Activated CD8-positive, alpha-beta memory T cell treated with anti-CD3 and anti-CD28 coated beads, Interleukin-2, amount 10 ng/mL, durations not matched to agents 7 days and 5 days (primary cell): ENCODE results near the gene TMTC3. TPM values are rescaled to one million over a fixed set of nuclear protein-coding genes. Genes with fewer than 3 reads are reported as not detected.

ENCODE experiments used
- ATAC-seq: fragments of 150-1000 bp; cut with Tn5 transposase; one replicate; pipeline ENCODE4 v1.10.0; 2021; ENCODE audit warnings: moderate library complexity
- CTCF ChIA-PET: fragments of 350-600 bp; sonication (Branson Sonifier 250); formaldehyde crosslinking; loops from one replicate; lab custom pipeline; 2021; ENCODE audit warnings: antibody characterized with exemption; lab: Charles Lee
- DNase-seq: peaks from one replicate; pipeline ENCODE4 v3.0.0-alpha.2; 2020
- H3K27ac Mint-ChIP-seq: one replicate; pipeline ENCODE4 v1.8.0; 2021; ENCODE audit warnings: mild to moderate bottlenecking, mixed read lengths
- H3K27me3 Mint-ChIP-seq: one replicate; pipeline ENCODE4 v1.8.0; 2021; ENCODE audit warnings: mixed read lengths
- H3K36me3 Mint-ChIP-seq: one replicate; pipeline ENCODE4 v1.8.0; 2021; ENCODE audit warnings: mild to moderate bottlenecking, mixed read lengths
- H3K4me1 Mint-ChIP-seq: one replicate; pipeline ENCODE4 v1.8.0; 2021; ENCODE audit warnings: mixed read lengths
- H3K4me3 Mint-ChIP-seq: one replicate; pipeline ENCODE4 v1.8.0; 2021; ENCODE audit warnings: mild to moderate bottlenecking, moderate library complexity, mixed read lengths
- H3K9me3 Mint-ChIP-seq: one replicate; pipeline ENCODE4 v1.8.0; 2022; ENCODE audit warnings: low read depth, mixed read lengths
- total RNA-seq, 2 experiments: library from RNA; stranded (reverse); gene quantifications; one replicate each; pipeline ENCODE4 v1.2.3, GENCODE V29; 2021

The TMTC3 gene
- total RNA-seq, 2 experiments from 2014 or later, result 5.9 to 7.6 TPM

DNA sequence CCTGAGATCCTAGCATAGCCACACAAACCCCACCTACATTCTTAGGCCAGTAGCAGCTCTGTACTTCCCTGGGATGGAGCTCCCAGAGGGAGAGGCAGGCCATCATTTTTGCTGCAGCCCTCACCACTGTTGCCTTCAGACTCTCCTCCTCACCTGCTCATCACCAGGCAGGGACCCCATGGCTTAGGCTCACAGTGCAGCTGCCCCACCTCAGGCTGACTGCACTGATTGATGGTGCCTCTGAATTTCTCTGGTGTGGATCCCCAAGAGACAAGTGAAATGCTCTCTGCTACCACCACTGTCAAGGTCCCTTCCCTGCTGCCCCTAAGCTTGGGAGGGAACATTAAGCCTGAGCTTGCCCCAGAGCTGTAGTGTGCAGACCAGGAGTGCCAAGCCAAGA is 76.2 kb downstream of the TMTC3 start:
- no peak for ATAC-seq
- Mint-ChIP-seq H3K9me3 (peaks cover 9% of the 10 kb centered on the region), H3K36me3 (no peaks in the 10 kb centered on the region), H3K4me3 (no peak overlapping the region), H3K4me1 (no peaks in the 10 kb centered on the region), H3K27ac (no peak overlapping the region), H3K27me3 (no peaks in the 10 kb centered on the region)
- CTCF ChIA-PET, result no interaction called here
- DNase-seq, result no peak

DNA sequence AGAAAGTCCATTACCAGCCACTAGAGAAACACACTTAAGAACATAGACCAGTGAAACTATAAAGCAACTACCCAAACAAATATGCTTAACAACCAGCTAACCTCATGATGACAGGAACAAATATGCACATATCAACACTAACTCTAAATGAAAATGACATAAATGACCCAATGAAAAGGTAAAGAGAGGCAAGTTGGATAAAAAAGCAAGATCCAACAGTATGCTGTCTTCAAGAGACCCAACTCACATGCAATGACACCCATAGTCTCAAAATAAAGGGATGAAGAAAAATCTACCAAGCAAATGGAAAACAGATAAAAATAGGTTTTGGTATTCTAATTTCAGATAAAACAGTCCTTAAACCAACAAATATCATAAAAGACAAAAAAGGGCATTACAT is 77.8 kb downstream of the TMTC3 start:
- DNase-seq (no peak), ATAC-seq (no peak)
- no peaks in the 10 kb centered on the region for H3K36me3 Mint-ChIP-seq
- no peak overlapping the region for H3K27ac Mint-ChIP-seq
- H3K4me3 Mint-ChIP-seq, result no peak overlapping the region
- peaks cover 8% of the 10 kb centered on the region for H3K9me3 Mint-ChIP-seq
- H3K4me1 Mint-ChIP-seq, result no peaks in the 10 kb centered on the region
- no peaks in the 10 kb centered on the region for H3K27me3 Mint-ChIP-seq
- CTCF ChIA-PET, result no interaction called here

DNA sequence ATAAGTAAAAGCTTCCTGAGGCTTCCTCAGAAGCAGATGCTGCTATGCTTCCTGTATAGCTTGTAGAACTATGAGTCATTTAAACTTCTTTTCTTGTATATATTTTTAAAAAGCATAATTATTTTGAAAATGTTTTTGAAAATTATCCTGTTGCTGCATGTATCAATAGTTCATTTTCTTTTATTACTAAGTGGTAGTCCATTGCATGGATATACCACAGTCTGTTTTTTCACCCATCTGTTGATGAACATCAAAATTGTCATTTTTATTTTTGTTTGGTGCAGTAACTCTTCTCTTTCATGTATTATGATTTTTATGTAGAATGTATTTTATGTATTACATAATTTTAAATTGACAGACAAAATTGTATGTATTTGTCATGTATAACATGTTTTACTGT is 81.4 kb downstream of the TMTC3 start:
- CTCF ChIA-PET, result no interaction called here
- Mint-ChIP-seq H3K9me3 (peaks cover 6% of the 10 kb centered on the region), H3K4me1 (peaks cover 8% of the 10 kb centered on the region), H3K4me3 (no peak overlapping the region), H3K36me3 (peaks cover 7% of the 10 kb centered on the region), H3K27me3 (no peaks in the 10 kb centered on the region), H3K27ac (no peak overlapping the region)
- ATAC-seq (no peak), DNase-seq (no peak)

DNA sequence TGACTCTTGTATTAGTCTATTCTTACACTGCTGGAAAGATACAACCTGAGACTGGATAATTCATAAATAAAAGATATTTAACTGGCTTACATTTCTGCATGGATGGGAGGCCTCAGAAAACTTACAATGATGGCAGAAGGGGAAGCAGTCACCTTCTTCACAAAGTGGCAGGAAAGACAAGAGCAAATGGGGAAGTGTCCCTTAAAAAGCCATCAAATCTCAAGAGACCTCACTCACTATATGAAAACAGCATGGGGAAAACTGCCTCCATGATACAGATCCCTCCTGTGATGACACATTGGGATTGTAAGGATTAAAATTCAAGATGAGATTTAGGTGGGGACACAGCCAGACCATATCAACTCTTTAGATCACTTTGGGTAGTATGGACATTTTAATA is 83.7 kb downstream of the TMTC3 start:
- DNase-seq (no peak), ATAC-seq (no peak)
- CTCF ChIA-PET, result no interaction called here
- H3K9me3 Mint-ChIP-seq, result peaks cover 1% of the 10 kb centered on the region
- H3K27ac Mint-ChIP-seq, result no peak overlapping the region
- H3K4me1 Mint-ChIP-seq, result peaks cover 8% of the 10 kb centered on the region
- no peaks in the 10 kb centered on the region for H3K27me3 Mint-ChIP-seq
- H3K4me3 Mint-ChIP-seq, result no peak overlapping the region
- peaks cover 7% of the 10 kb centered on the region for H3K36me3 Mint-ChIP-seq

DNA sequence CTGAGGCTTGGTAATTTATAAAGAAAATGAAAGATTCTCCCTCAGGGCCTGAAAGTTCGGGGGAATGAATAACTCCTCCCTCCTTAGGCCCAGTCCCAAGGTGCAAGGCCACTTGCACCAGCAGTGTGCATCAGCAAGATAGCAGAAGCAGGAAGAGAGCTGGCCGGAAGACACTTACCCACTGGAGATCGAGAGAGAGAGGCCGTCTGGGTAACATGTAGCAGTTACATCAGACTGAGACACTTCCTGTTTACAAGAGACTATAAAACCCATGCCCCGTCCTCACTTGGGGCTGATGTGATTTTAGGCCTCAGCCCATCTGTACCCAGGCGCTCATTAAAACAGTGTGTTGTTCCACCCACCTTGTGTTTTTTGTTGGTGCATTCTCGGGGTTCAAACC is 85.2 kb downstream of the TMTC3 start:
- Mint-ChIP-seq H3K4me1 (peaks cover 8% of the 10 kb centered on the region), H3K27ac (peak overlapping the region; percentile 57), H3K9me3 (no peaks in the 10 kb centered on the region), H3K4me3 (no peak overlapping the region), H3K27me3 (no peaks in the 10 kb centered on the region), H3K36me3 (peaks cover 7% of the 10 kb centered on the region)
- no peak for DNase-seq
- no peak for ATAC-seq
- CTCF ChIA-PET, result no interaction called here

DNA sequence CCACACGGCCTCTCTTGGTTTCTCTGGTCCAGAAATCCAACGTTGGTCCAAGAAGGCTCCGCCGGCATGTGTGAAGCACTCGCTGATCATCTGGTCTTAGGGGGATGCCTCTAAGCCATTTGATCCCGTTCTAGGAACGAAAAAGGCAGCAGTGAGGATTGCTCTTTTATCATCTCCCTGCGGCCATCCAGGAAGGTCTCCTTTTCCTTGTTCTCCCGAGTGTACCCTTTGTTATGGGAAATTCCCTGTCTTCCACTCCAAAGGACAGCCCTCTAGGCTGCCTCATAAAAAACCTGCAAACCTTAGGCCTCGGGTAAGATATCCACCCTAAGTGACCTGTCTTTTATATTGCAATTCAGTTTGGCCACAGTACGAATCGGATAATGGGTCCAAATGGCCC is 85.8 kb downstream of the TMTC3 start:
- peaks cover 7% of the 10 kb centered on the region for H3K36me3 Mint-ChIP-seq
- no peaks in the 10 kb centered on the region for H3K9me3 Mint-ChIP-seq
- peaks cover 8% of the 10 kb centered on the region for H3K4me1 Mint-ChIP-seq
- no peak overlapping the region for H3K27ac Mint-ChIP-seq
- no peaks in the 10 kb centered on the region for H3K27me3 Mint-ChIP-seq
- H3K4me3 Mint-ChIP-seq, result no peak overlapping the region
- DNase-seq, result no peak
- CTCF ChIA-PET, result no interaction called here
- no peak for ATAC-seq

DNA sequence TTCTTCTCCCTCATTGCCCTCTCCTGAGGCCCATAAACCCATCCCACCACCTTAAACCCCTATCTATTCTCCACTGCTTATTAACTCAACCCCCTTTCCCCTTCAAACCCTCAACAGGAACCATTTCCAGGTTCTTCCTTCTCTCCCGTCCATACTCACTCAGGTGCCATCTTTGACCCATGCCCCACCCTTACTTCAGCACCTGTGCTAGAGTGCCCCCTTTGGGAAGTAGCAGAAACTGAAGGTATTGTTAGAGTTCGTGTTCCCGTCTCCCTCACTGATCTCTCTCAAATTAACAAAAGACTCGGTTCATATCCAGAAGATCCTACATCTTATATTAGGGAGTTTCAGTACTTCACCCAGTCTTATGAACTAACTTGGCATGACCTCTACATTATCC is 86.6 kb downstream of the TMTC3 start:
- no peaks in the 10 kb centered on the region for H3K9me3 Mint-ChIP-seq
- H3K36me3 Mint-ChIP-seq, result peaks cover 7% of the 10 kb centered on the region
- CTCF ChIA-PET, result no interaction called here
- ATAC-seq (no peak), DNase-seq (no peak)
- H3K27ac Mint-ChIP-seq, result no peak overlapping the region
- H3K4me1 Mint-ChIP-seq, result peaks cover 8% of the 10 kb centered on the region
- H3K4me3 Mint-ChIP-seq, result no peak overlapping the region
- no peaks in the 10 kb centered on the region for H3K27me3 Mint-ChIP-seq

DNA sequence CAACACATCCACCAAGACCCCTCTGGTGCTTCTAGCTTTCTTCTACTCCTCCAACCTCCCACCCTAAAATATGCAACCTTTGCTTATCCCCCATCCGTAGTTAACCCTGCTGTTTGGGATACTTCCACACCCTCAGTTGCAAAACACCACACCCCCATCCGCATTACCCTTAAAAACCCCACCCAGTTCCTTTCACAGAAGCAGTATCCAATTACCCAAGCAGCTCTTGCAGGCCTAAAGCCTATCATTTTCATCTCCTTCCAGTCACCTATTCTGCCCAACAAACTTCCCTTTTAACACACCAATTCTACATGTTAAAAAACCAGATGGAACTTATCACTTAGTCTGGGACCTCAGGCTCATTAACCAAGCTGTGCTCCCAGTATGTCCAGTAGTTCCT is 88.2 kb downstream of the TMTC3 start:
- Mint-ChIP-seq H3K27ac (no peak overlapping the region), H3K36me3 (peaks cover 7% of the 10 kb centered on the region), H3K27me3 (no peaks in the 10 kb centered on the region), H3K4me3 (no peak overlapping the region), H3K4me1 (peaks cover 8% of the 10 kb centered on the region), H3K9me3 (no peaks in the 10 kb centered on the region)
- no peak for DNase-seq
- no peak for ATAC-seq
- CTCF ChIA-PET, result no interaction called here

DNA sequence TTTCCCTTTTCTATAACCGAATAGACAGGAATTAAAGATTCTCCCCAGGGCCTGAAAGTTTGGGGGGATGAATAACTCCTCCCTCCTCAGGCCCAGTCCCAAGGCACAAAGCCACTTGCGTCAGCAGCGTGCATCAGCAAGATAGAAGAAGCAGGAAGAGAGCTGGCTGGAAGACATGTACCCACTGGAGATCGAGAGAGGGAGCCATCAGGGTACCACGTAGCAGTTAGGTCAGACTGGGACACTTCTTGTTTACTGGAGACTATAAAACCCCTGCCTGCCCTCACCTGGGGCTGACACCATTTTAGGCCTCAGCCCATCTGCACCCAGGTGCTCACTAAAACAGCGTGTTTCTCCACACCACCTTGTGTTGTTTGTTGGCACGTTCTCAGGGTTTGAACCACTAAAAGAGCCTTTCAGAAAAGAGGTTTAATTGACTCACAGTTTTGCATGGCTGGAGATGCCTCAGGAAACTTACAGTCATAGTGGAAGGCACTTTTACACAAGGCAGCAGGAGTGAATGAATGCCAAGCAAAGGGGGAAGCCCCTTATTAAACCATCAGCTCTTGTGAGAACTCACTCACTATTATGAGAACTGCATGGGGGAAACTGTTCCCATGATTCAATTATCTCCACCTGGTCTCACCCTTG is 93.2 kb downstream of the TMTC3 start:
- H3K36me3 Mint-ChIP-seq, result peaks cover 6% of the 10 kb centered on the region
- peaks cover 2% of the 10 kb centered on the region for H3K9me3 Mint-ChIP-seq
- CTCF ChIA-PET, result interaction anchor here (0.5 to 1.0 kb wide), 2 partner anchors 125 to 1125 kb away, joined by 3 read pairs; no protein-coding TSS in a partner anchor
- no peak for DNase-seq
- no peak overlapping the region for H3K4me3 Mint-ChIP-seq
- no peak overlapping the region for H3K27ac Mint-ChIP-seq
- peaks cover 18% of the 10 kb centered on the region for H3K4me1 Mint-ChIP-seq
- ATAC-seq, result peak; percentile 27
- H3K27me3 Mint-ChIP-seq, result no peaks in the 10 kb centered on the region

DNA sequence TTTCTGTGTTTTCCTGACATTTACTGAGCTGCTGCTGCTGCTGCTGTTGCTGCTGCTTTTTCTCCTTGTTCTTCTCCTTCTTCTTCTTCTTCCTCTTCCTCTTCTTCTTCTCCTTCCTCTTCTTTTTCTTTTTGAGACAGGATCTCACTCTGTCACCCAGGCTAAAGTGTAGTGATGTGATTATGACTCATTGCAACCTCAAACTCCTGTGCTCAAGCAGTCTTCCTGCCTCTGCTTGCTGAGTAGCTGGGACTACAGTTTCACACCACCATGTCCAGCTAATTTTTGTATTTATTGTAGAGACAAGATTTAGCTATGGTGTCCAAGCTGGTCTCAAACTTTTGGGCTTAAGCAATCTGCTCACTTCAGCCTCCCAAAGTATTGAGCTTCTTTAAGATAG is 95.8 kb downstream of the TMTC3 start:
- ATAC-seq (peak; percentile 60), DNase-seq (no peak)
- Mint-ChIP-seq H3K27ac (peak overlapping the region; percentile 48), H3K36me3 (peaks cover 6% of the 10 kb centered on the region), H3K27me3 (no peaks in the 10 kb centered on the region), H3K4me3 (no peak overlapping the region), H3K4me1 (peaks cover 35% of the 10 kb centered on the region), H3K9me3 (peaks cover 2% of the 10 kb centered on the region)
- CTCF ChIA-PET, result no interaction called here

DNA sequence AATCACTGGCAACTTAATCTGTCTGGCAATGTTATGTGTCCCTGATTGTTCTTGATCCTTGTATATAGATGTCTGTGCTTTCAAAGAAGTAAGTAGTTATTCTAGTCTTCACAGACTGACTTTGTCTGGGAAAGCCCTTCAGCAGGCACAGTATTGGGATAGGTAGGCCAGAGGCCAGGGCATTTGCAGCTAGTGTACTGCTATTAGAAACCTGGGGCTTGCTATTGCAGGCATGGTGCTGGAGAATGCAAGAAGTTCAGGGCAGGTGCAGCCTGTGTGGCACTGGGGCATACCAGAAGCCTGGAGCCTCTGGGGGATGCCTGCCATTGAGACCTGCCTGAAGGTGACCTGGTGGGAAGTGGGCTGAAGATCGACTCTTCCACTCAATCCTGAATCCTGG is 96.3 kb downstream of the TMTC3 start:
- H3K27me3 Mint-ChIP-seq, result no peaks in the 10 kb centered on the region
- H3K4me3 Mint-ChIP-seq, result no peak overlapping the region
- H3K36me3 Mint-ChIP-seq, result peaks cover 6% of the 10 kb centered on the region
- CTCF ChIA-PET, result no interaction called here
- DNase-seq, result no peak
- peaks cover 2% of the 10 kb centered on the region for H3K9me3 Mint-ChIP-seq
- peaks cover 38% of the 10 kb centered on the region for H3K4me1 Mint-ChIP-seq
- H3K27ac Mint-ChIP-seq, result no peak overlapping the region
- ATAC-seq, result no peak

DNA sequence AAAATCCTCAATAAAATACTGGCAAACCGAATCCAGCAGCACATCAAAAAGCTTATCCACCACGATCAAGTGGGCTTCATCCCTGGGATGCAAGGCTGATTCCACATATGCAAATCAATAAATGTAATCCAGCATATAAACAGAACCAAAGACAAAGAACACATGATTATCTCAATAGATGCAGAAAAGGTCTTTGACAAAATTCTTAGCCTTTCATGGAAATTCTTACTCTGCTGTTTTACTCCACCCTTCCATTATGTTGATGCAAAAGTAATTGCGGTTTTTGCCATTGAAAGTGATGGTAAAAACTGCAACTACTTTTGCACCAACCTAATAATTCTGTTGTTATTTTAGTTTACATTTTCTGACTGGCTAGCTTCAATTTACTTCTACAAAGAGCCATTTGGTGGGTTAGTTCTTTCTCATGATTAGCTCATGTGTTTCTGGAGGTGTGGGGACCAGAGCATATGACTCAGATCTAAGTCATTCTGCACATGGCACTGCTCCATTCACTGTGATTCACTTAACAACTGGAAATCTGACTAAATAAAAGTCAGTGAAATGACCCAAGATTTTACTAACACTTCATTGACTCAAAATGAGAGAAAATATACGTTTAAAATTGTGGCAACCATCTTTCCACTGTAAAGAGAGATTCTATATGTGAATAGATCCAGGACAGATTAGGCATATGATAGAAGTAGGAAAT is 99.9 kb downstream of the TMTC3 start:
- no peaks in the 10 kb centered on the region for H3K27me3 Mint-ChIP-seq
- ATAC-seq (peak; percentile 86), DNase-seq (peak; percentile 44)
- H3K4me1 Mint-ChIP-seq, result peaks cover 35% of the 10 kb centered on the region
- H3K4me3 Mint-ChIP-seq, result no peak overlapping the region
- no peaks in the 10 kb centered on the region for H3K9me3 Mint-ChIP-seq
- H3K36me3 Mint-ChIP-seq, result peaks cover 4% of the 10 kb centered on the region
- CTCF ChIA-PET, result no interaction called here
- H3K27ac Mint-ChIP-seq, result peak overlapping the region; percentile 79

DNA sequence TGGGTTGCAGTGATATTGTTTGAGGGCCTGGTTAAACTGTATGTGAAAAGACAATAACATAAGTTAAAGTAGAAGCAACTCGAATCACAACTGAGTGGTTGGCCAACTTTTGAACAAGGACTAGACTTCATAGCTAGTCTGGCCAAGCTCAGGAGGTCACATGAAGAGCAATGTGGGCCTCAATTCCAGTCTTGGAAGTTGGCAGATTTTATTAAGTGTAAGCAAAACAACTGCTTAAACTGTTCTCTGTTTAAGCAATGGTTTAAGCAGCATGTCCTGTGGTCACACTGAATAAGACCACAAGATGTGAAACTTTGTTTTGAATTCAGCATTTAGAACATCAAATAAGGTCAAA is 100.4 kb downstream of the TMTC3 start:
- CTCF ChIA-PET, result no interaction called here
- DNase-seq (no peak), ATAC-seq (peak; percentile 16)
- Mint-ChIP-seq H3K27ac (peak overlapping the region; percentile 79), H3K36me3 (peaks cover 4% of the 10 kb centered on the region), H3K9me3 (no peaks in the 10 kb centered on the region), H3K4me1 (peaks cover 32% of the 10 kb centered on the region), H3K4me3 (no peak overlapping the region), H3K27me3 (no peaks in the 10 kb centered on the region)

DNA sequence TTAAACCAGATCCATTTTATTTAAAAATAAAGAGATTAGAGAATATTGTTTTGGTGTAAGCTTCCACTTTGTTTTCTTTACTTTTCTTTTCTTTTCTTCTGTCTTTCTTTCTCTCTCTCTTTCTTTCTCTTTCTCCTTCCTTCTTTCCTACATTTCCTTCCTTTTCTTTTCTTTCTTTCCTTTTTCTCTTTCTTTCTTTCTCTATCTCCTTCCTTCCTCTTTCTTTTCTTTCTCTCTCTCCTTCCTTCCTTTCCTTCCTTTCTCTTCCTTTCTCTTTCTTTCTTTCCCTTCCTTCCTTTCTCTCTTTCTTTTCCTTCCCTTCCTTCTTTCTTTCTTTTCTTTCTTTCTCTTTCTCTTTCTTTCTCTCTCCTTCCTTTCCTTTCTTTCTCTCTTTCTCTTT is 100.8 kb downstream of the TMTC3 start:
- peaks cover 4% of the 10 kb centered on the region for H3K36me3 Mint-ChIP-seq
- no peak for ATAC-seq
- H3K4me1 Mint-ChIP-seq, result peaks cover 30% of the 10 kb centered on the region
- no peaks in the 10 kb centered on the region for H3K9me3 Mint-ChIP-seq
- H3K27me3 Mint-ChIP-seq, result no peaks in the 10 kb centered on the region
- H3K27ac Mint-ChIP-seq, result peak overlapping the region; percentile 79
- CTCF ChIA-PET, result no interaction called here
- DNase-seq, result no peak
- no peak overlapping the region for H3K4me3 Mint-ChIP-seq
